Keratinocyte (primary cell): ENCODE data around the gene AKAP8L. TPM values are rescaled to one million over a fixed set of nuclear protein-coding genes. Genes with fewer than 3 reads are reported as not detected.

Experiments
- DNase-seq: peaks from one replicate; pipeline ENCODE4 v3.0.0-alpha.2; 2011; ENCODE audit warnings: low read depth, missing footprints, low spot score
- FAIRE-seq: peaks from 2 replicates; lab custom pipeline; 2011; peaks lifted over from hg19 to GRCh38; lab: Jason Lieb, UNC
- H2AFZ ChIP-seq: 2 replicates; pipeline ENCODE4 v1.6.0; 2012; ENCODE audit warnings: low read length, control low read depth, inconsistent platforms; ENCODE audit not compliant: control insufficient read depth
- H3K27ac ChIP-seq: 2 replicates; pipeline ENCODE4 v1.5.1; 2011; ENCODE audit warnings: low read length; ENCODE audit not compliant: control insufficient read depth, insufficient read depth
- H3K27me3 ChIP-seq: 3 replicates; pipeline ENCODE4 v1.6.0; 2011; ENCODE audit warnings: low read length; ENCODE audit not compliant: control insufficient read depth, insufficient read depth; ENCODE audit errors: extremely low read depth
- H3K36me3 ChIP-seq, 2 experiments: 2 replicates in 1 of 2; 3 replicates in 1 of 2; pipeline ENCODE4 v1.5.1; 2011; ENCODE audit warnings: low read length in 2 of 2, mild to moderate bottlenecking in 1 of 2; ENCODE audit not compliant: control insufficient read depth in 2 of 2, insufficient read depth in 2 of 2; ENCODE audit errors: extremely low read depth in 1 of 2
- H3K4me1 ChIP-seq: 3 replicates; pipeline ENCODE4 v1.5.1; 2011; ENCODE audit warnings: low read length; ENCODE audit not compliant: control insufficient read depth, insufficient read depth; ENCODE audit errors: extremely low read depth
- H3K4me2 ChIP-seq: 3 replicates; pipeline ENCODE4 v1.6.0; 2011; ENCODE audit warnings: low read depth, low read length; ENCODE audit not compliant: control insufficient read depth, insufficient read depth; ENCODE audit errors: extremely low read depth
- H3K4me3 ChIP-seq, 3 experiments: fragments of 200-600 bp in 1 of 3; sonication (generic) in 1 of 3; 2 replicates in 2 of 3; 3 replicates in 1 of 3; pipeline ENCODE4 v1.5.1; 2011 to 2016; ENCODE audit warnings: low read length in 3 of 3, mild to moderate bottlenecking in 3 of 3, control low read depth in 2 of 3, inconsistent platforms in 1 of 3, low read depth in 1 of 3, mixed read lengths in 1 of 3, mixed run types in 1 of 3, moderate library complexity in 1 of 3; ENCODE audit not compliant: control insufficient read depth in 2 of 3, insufficient read depth in 2 of 3; ENCODE audit errors: extremely low read depth in 1 of 3
- H3K79me2 ChIP-seq: 2 replicates; pipeline ENCODE4 v1.6.0; 2012; ENCODE audit warnings: low read length; ENCODE audit not compliant: control insufficient read depth, insufficient read depth
- H3K9ac ChIP-seq: 3 replicates; pipeline ENCODE4 v1.6.0; 2011; ENCODE audit warnings: low read length; ENCODE audit not compliant: control insufficient read depth, insufficient read depth; ENCODE audit errors: extremely low read depth
- H3K9me1 ChIP-seq: 3 replicates; pipeline ENCODE4 v1.6.0; 2011; ENCODE audit warnings: low read length; ENCODE audit not compliant: control insufficient read depth, insufficient read depth; ENCODE audit errors: extremely low read depth
- H3K9me3 ChIP-seq: 2 replicates; pipeline ENCODE4 v1.5.1; 2012; ENCODE audit warnings: low read depth, low read length; ENCODE audit not compliant: control insufficient read depth
- H4K20me1 ChIP-seq: 3 replicates; pipeline ENCODE4 v1.6.0; 2011; ENCODE audit warnings: low read length; ENCODE audit not compliant: control insufficient read depth, insufficient read depth; ENCODE audit errors: extremely low read depth
- EZH2 ChIP-seq: IDR thresholded peaks from one replicate; pipeline ENCODE4 v1.6.1; 2012; ENCODE audit warnings: inconsistent platforms, mild to moderate bottlenecking, low read length, moderate library complexity
- dilution Hi-C: fragments of 300-500 bp; cut with MboI; formaldehyde crosslinking; loops from one replicate; pipeline ENCODE4 v1.7.0; 2020; ENCODE audit warnings: low sequenced_read_pairs; ENCODE audit not compliant: extremely low pct_ligation_motif_present
- polyA plus RNA-seq, 5 experiments: library from polyadenylated mRNA; depleted of rRNA in 3 of 5; stranded (reverse) in 3 of 5; stranded (forward) in 1 of 5; unstranded in 1 of 5; fragments of >200 nt; gene quantifications; 1 replicate in 1 of 5; 2 replicates in 3 of 5; 3 replicates in 1 of 5; pipeline versions ENCODE4 v1.2.1 to v1.2.3, GENCODE V29; 2011 to 2012; ENCODE audit warnings: missing spikeins in 2 of 5, low read depth in 1 of 5, low replicate concordance in 1 of 5
- TF ChIP-seq, protein P1 (sequence below), 3 experiments: IDR thresholded peaks in 1 of 3; conservative IDR thresholded peaks in 1 of 3; optimal IDR thresholded peaks in 1 of 3; 2 replicates in 2 of 3; 3 replicates in 1 of 3; pipeline versions ENCODE3 to v1.5.1; 2011; ENCODE audit warnings: low read length in 3 of 3, mild to moderate bottlenecking in 3 of 3, moderate library complexity in 2 of 3, control low read depth in 1 of 3, inconsistent platforms in 1 of 3; ENCODE audit not compliant: insufficient read depth in 2 of 3; ENCODE audit errors: extremely low read depth in 1 of 3

AKAP8L gene
- polyA plus RNA-seq, 1 donor (not counting 4 experiments of a cell fraction or from before 2014, with no cell fraction given): 48.2 TPM

DNA sequence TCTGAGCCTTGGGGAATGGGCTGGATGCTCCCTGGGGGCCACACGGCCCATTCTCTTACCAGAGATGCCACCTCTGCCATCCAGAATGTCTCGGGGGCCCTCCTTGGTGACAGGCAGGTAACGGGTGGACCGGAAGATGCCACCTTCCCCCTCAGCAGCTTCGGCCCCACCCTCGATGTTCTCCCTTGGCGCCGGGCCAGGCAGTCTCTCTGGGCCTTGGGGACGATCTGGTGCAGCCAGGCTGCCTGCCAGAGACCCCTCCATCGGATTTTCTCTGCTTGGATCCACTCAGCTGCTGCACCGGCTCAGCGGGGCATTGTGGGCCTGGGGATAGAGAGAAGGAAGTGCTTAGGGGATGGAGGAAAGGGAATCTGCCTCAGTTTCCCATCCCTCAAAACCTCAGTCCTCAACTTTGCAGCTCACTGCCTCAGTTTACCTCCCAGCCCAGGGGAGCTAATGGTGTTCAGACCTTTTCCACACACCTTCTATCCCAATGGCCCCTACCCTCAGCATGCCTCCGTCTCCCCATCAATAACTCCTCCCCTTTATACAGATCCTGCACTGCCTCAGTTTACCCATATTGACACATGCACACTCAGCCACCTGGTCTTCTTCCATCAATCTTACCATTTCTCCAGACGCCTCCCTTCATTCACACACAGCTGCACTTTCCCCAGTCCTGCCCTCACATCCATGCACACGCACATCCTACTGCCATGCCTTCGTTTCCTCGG is 29.4 kb upstream of the AKAP8L start:
- Histone ChIP-seq H3K4me1 (peaks cover 3% of the 10 kb centered on the region), H4K20me1 (no peaks in the 10 kb centered on the region), H3K27me3 (peaks cover 13% of the 10 kb centered on the region), H3K4me3 (no peak overlapping the region), H3K79me2 (no peaks in the 10 kb centered on the region), H3K9ac (no peak overlapping the region), H2AFZ (no peak overlapping the region), H3K9me3 (no peaks in the 10 kb centered on the region), H3K9me1 (no peaks in the 10 kb centered on the region), H3K4me2 (no peak overlapping the region), H3K36me3 (no peaks in the 10 kb centered on the region), H3K27ac (no peak overlapping the region)
- FAIRE-seq: no peak
- dilution Hi-C loops: no loop called here
- TF ChIP-seq, protein P1, sequence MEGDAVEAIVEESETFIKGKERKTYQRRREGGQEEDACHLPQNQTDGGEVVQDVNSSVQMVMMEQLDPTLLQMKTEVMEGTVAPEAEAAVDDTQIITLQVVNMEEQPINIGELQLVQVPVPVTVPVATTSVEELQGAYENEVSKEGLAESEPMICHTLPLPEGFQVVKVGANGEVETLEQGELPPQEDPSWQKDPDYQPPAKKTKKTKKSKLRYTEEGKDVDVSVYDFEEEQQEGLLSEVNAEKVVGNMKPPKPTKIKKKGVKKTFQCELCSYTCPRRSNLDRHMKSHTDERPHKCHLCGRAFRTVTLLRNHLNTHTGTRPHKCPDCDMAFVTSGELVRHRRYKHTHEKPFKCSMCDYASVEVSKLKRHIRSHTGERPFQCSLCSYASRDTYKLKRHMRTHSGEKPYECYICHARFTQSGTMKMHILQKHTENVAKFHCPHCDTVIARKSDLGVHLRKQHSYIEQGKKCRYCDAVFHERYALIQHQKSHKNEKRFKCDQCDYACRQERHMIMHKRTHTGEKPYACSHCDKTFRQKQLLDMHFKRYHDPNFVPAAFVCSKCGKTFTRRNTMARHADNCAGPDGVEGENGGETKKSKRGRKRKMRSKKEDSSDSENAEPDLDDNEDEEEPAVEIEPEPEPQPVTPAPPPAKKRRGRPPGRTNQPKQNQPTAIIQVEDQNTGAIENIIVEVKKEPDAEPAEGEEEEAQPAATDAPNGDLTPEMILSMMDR (optimal IDR thresholded peaks at IDR 0.05 in 1 of 3, IDR thresholded peaks at IDR 0.05 in 1 of 3, conservative IDR thresholded peaks at IDR 0.05 in 1 of 3; ENCODE audit: extremely low read depth in 1 of 3, insufficient read depth in 2 of 3, low read length in 3 of 3): no peak
- TF ChIP-seq EZH2: no peak
- no peak for DNase-seq

DNA sequence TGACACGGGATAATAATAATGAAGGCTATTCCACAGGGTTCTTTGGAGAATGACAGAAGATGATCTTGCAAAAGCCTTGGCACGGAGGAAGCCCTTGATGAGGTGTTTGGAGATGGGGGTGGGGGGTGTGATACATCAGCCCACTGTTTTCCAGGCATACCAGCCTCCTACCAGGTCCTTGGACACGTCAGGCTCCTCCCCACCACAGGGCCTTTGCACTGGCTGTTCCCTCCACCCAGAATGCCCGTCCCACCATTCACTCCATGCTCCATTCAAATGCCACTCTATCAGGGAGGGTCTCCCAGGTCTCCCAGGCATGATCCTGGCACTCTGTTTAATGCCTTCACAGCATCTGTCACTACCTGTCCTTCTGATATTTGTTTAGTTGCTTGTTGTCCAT is 28.3 kb upstream of the AKAP8L start:
- H3K9me3 ChIP-seq: no peaks in the 10 kb centered on the region
- H3K4me1 ChIP-seq: no peaks in the 10 kb centered on the region
- FAIRE-seq (no peak), DNase-seq (no peak)
- no peaks in the 10 kb centered on the region for H3K36me3 ChIP-seq
- no peaks in the 10 kb centered on the region for H4K20me1 ChIP-seq
- H3K9me1 ChIP-seq: no peaks in the 10 kb centered on the region
- no peak overlapping the region for H3K4me3 ChIP-seq
- H3K79me2 ChIP-seq: no peaks in the 10 kb centered on the region
- H3K27ac ChIP-seq: no peak overlapping the region
- no peak overlapping the region for H2AFZ ChIP-seq
- peaks cover 5% of the 10 kb centered on the region for H3K27me3 ChIP-seq
- no peak overlapping the region for H3K9ac ChIP-seq
- dilution Hi-C loops: no loop called here
- H3K4me2 ChIP-seq: no peak overlapping the region
- no peak for TF ChIP-seq EZH2
- TF ChIP-seq, protein P1 (optimal IDR thresholded peaks at IDR 0.05 in 1 of 3, IDR thresholded peaks at IDR 0.05 in 1 of 3, conservative IDR thresholded peaks at IDR 0.05 in 1 of 3; ENCODE audit: extremely low read depth in 1 of 3, insufficient read depth in 2 of 3, low read length in 3 of 3): no peak
